CD14-positive monocyte (primary cell): Measurements from ENCODE around the gene ZDHHC5. TPM values are rescaled to one million over a fixed set of nuclear protein-coding genes. Genes with fewer than 3 reads are reported as not detected.

Source experiments
- DNase-seq, 3 donors: peaks; one replicate each; pipeline ENCODE4 v3.0.0-alpha.2; 2011 to 2022
- H2AFZ ChIP-seq: 2 replicates; pipeline ENCODE4 v1.6.0; 2012; ENCODE audit warnings: mild to moderate bottlenecking, low read depth, low read length, inconsistent platforms; ENCODE audit not compliant: insufficient read depth, poor library complexity, severe bottlenecking
- H3K27ac ChIP-seq, 2 donors: 1 replicate in 1 of 2; 2 replicates in 1 of 2; pipeline ENCODE4 v1.5.1; 2012 to 2013; ENCODE audit warnings: low read length in 2 of 2, control low read depth in 1 of 2, inconsistent platforms in 1 of 2, low read depth in 1 of 2, mild to moderate bottlenecking in 1 of 2
- H3K27me3 ChIP-seq, 2 donors: one replicate each; pipeline versions ENCODE4 v1.6.0 to v1.6.1; 2011 to 2013; ENCODE audit warnings: low read length in 2 of 2; ENCODE audit not compliant: control insufficient read depth in 2 of 2, insufficient read depth in 2 of 2
- H3K36me3 ChIP-seq, 2 donors: replicated peaks in 1 of 2; 1 replicate in 1 of 2; 2 replicates in 1 of 2; pipeline versions ENCODE4 v1.5.1 to v1.6.1; 2012 to 2013; ENCODE audit warnings: low read length in 2 of 2, control low read depth in 1 of 2, inconsistent platforms in 1 of 2, mild to moderate bottlenecking in 1 of 2; ENCODE audit not compliant: insufficient read depth in 2 of 2, control insufficient read depth in 1 of 2
- H3K4me1 ChIP-seq, 2 donors: 1 replicate in 1 of 2; 2 replicates in 1 of 2; pipeline versions ENCODE4 v1.5.1 to v1.6.1; 2012 to 2013; ENCODE audit warnings: low read length in 2 of 2, control low read depth in 1 of 2, inconsistent platforms in 1 of 2, mild to moderate bottlenecking in 1 of 2, moderate library complexity in 1 of 2; ENCODE audit not compliant: insufficient read depth in 2 of 2, control insufficient read depth in 1 of 2
- H3K4me2 ChIP-seq: replicated peaks from 2 replicates; pipeline ENCODE3; 2012; ENCODE audit warnings: low read length, moderate library complexity, mild to moderate bottlenecking; ENCODE audit not compliant: poor library complexity, severe bottlenecking; ENCODE audit errors: extremely low read depth
- H3K4me3 ChIP-seq, 3 experiments: fragments of 200-600 bp in 1 of 3; sonication (generic) in 1 of 3; replicated peaks in 1 of 3; 1 replicate in 2 of 3; 2 replicates in 1 of 3; pipeline ENCODE4 v1.5.1; 2011 to 2013; ENCODE audit warnings: low read length in 3 of 3, mild to moderate bottlenecking in 3 of 3, control low read depth in 2 of 3, low read depth in 2 of 3, inconsistent platforms in 1 of 3, moderate library complexity in 1 of 3
- H3K79me2 ChIP-seq: 2 replicates; pipeline ENCODE4 v1.6.0; 2012; ENCODE audit warnings: mild to moderate bottlenecking, control low read depth, inconsistent platforms, low read length, moderate library complexity; ENCODE audit not compliant: insufficient read depth
- H3K9ac ChIP-seq: 2 replicates; pipeline ENCODE4 v1.6.0; 2017; ENCODE audit warnings: low read length, mild to moderate bottlenecking; ENCODE audit not compliant: insufficient read depth, poor library complexity, severe bottlenecking
- H3K9me3 ChIP-seq, 2 donors: replicated peaks in 1 of 2; 1 replicate in 1 of 2; 2 replicates in 1 of 2; pipeline versions ENCODE4 v1.5.1 to v1.6.1; 2012 to 2013; ENCODE audit warnings: low read length in 2 of 2, control low read depth in 1 of 2; ENCODE audit not compliant: control insufficient read depth in 1 of 2, insufficient read depth in 1 of 2
- H4K20me1 ChIP-seq: 2 replicates; pipeline ENCODE4 v1.6.0; 2012; ENCODE audit warnings: mild to moderate bottlenecking, low read length, control low read depth, moderate library complexity; ENCODE audit not compliant: insufficient read depth
- H3K27ac Mint-ChIP-seq, 7 donors: one replicate each; pipeline ENCODE4 v1.8.0; 2020; ENCODE audit warnings: mild to moderate bottlenecking in 7 of 7, mixed read lengths in 7 of 7, moderate library complexity in 6 of 7, inconsistent platforms in 2 of 7
- H3K27me3 Mint-ChIP-seq, 3 donors: one replicate each; pipeline ENCODE4 v1.8.0; 2021 to 2022; ENCODE audit warnings: low read depth in 3 of 3, mild to moderate bottlenecking in 3 of 3, mixed read lengths in 3 of 3, moderate library complexity in 3 of 3, inconsistent platforms in 1 of 3
- H3K36me3 Mint-ChIP-seq, 2 donors: one replicate each; pipeline ENCODE4 v1.8.0; 2020; ENCODE audit warnings: mixed read lengths in 2 of 2, inconsistent platforms in 1 of 2, mild to moderate bottlenecking in 1 of 2
- H3K4me1 Mint-ChIP-seq: one replicate; pipeline ENCODE4 v1.8.0; 2020; ENCODE audit warnings: mild to moderate bottlenecking, mixed read lengths
- H3K4me3 Mint-ChIP-seq, 2 donors: one replicate each; pipeline ENCODE4 v1.8.0; 2020; ENCODE audit warnings: mild to moderate bottlenecking in 2 of 2, mixed read lengths in 2 of 2, moderate library complexity in 1 of 2
- H3K9me3 Mint-ChIP-seq, 7 donors: one replicate each; pipeline ENCODE4 v1.8.0; 2020 to 2022; ENCODE audit warnings: mixed read lengths in 7 of 7, mild to moderate bottlenecking in 6 of 7, moderate library complexity in 6 of 7, inconsistent platforms in 2 of 7
- WGBS: methylation state at CpG from one replicate; pipeline ENCODE4 v1.1.5; 2013; ENCODE audit warnings: missing lambda C conversion rate; ENCODE audit not compliant: insufficient coverage; 5-methylcytosine and 5-hydroxymethylcytosine counted together
- intact Hi-C, 2 donors: fragments of 100-400 bp; cut with micrococcal nuclease; formaldehyde crosslinking; loops; one replicate each; pipeline versions ENCODE4 v1.15.0 to v1.15.1; 2023
- polyA plus RNA-seq, 3 donors: library from polyadenylated mRNA; depleted of rRNA in 1 of 3; unstranded in 2 of 3; stranded (reverse) in 1 of 3; fragments of 300-500 nt in 2 of 3; fragments of >200 nt in 1 of 3; fragmentation: Illumina TruSeq in 2 of 3; gene quantifications; 1 replicate in 2 of 3; 2 replicates in 1 of 3; pipeline ENCODE4 v1.2.3, GENCODE V29; 2012 to 2021
- TF ChIP-seq, protein P1 (sequence below): fragments of 200-600 bp; IDR thresholded peaks from one replicate; pipeline ENCODE4 v1.8.0; 2022; ENCODE audit warnings: antibody characterized with exemption, mild to moderate bottlenecking

The ZDHHC5 gene
- polyA plus RNA-seq, 3 donors: 28.6 to 37.9 (median 31.8) TPM

DNA sequence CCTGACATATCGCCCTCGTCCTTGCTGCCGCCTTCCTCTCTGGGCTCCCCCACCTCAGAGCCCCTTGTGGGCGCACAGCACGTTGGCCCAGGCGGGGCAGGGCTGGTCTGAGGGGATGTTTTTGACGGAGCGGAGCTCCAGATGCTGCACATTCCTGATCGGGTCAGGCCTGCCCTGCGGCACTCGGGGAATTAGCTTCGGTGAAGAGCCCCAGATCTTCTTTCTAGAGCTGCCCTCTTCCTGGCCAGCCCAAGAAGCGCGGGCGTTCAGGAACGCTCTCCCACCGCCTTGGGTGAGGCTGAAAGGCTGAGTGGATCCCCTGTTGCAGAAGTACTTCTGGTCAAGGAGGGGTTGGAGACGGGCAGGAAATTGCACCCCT is 30.3 kb upstream of the ZDHHC5 start:
- no peaks in the 10 kb centered on the region for H3K9me3 ChIP-seq
- intact Hi-C loops: no loop called here
- 16% methylated on average over 12 of the region's 18 CpGs for WGBS
- no peaks in the 10 kb centered on the region for H3K36me3 ChIP-seq
- no peak overlapping the region for H3K27ac ChIP-seq
- peaks cover 22 to 26% of the 10 kb centered on the region in 2 donors for H3K4me1 ChIP-seq
- no peaks in the 10 kb centered on the region for H3K79me2 ChIP-seq
- peaks cover 30 to 37% (median 36%) of the 10 kb centered on the region in 3 donors for H3K27me3 Mint-ChIP-seq
- TF ChIP-seq, protein P1, sequence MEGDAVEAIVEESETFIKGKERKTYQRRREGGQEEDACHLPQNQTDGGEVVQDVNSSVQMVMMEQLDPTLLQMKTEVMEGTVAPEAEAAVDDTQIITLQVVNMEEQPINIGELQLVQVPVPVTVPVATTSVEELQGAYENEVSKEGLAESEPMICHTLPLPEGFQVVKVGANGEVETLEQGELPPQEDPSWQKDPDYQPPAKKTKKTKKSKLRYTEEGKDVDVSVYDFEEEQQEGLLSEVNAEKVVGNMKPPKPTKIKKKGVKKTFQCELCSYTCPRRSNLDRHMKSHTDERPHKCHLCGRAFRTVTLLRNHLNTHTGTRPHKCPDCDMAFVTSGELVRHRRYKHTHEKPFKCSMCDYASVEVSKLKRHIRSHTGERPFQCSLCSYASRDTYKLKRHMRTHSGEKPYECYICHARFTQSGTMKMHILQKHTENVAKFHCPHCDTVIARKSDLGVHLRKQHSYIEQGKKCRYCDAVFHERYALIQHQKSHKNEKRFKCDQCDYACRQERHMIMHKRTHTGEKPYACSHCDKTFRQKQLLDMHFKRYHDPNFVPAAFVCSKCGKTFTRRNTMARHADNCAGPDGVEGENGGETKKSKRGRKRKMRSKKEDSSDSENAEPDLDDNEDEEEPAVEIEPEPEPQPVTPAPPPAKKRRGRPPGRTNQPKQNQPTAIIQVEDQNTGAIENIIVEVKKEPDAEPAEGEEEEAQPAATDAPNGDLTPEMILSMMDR: no peak
- H3K9ac ChIP-seq: peak overlapping the region; percentile 61
- H3K4me1 Mint-ChIP-seq: peaks cover 29% of the 10 kb centered on the region
- peaks cover 0 to 5% (median 0%) of the 10 kb centered on the region in 7 donors for H3K9me3 Mint-ChIP-seq
- H2AFZ ChIP-seq: peak overlapping the region; percentile 88
- H3K4me2 ChIP-seq: peak overlapping the region; percentile 96
- H3K4me3 ChIP-seq: peak overlapping the region in 1 of 3 experiments; percentile 82
- H4K20me1 ChIP-seq: no peaks in the 10 kb centered on the region
- peak overlapping the region; percentile 90 to 94 for H3K4me3 Mint-ChIP-seq
- H3K27me3 ChIP-seq: peaks cover 0 to 25% of the 10 kb centered on the region in 2 donors
- DNase-seq: no peak
- peak overlapping the region in 2 of 7 donors; percentile 18 to 37 for H3K27ac Mint-ChIP-seq
- H3K36me3 Mint-ChIP-seq: no peaks in the 10 kb centered on the region

- TF ChIP-seq, protein P1: no peak
- peaks cover 0 to 25% of the 10 kb centered on the region in 2 donors for H3K27me3 ChIP-seq
- no peaks in the 10 kb centered on the region for H3K36me3 ChIP-seq
- H3K9me3 ChIP-seq: no peaks in the 10 kb centered on the region
- H3K36me3 Mint-ChIP-seq: no peaks in the 10 kb centered on the region
- peak overlapping the region in 1 of 2 donors; percentile 36 for H3K27ac ChIP-seq
- H3K4me3 ChIP-seq: peak overlapping the region; percentile 39 to 82 (median 72)
- DNase-seq: no peak
- WGBS: 3% methylated on average over 29 of the region's 47 CpGs
- H3K27ac Mint-ChIP-seq: peak overlapping the region in 1 of 7 donors; percentile 37
- intact Hi-C loops: no loop called here
- peak overlapping the region; percentile 90 to 94 for H3K4me3 Mint-ChIP-seq
- no peaks in the 10 kb centered on the region for H3K79me2 ChIP-seq
- H3K27me3 Mint-ChIP-seq: peaks cover 30 to 37% (median 36%) of the 10 kb centered on the region in 3 donors
- H3K4me2 ChIP-seq: peak overlapping the region; percentile 96
- peak overlapping the region; percentile 88 for H2AFZ ChIP-seq
- peak overlapping the region; percentile 61 for H3K9ac ChIP-seq
- H3K4me1 ChIP-seq: peaks cover 22 to 26% of the 10 kb centered on the region in 2 donors
- no peaks in the 10 kb centered on the region for H4K20me1 ChIP-seq
- H3K4me1 Mint-ChIP-seq: peaks cover 29% of the 10 kb centered on the region
- H3K9me3 Mint-ChIP-seq: peaks cover 0 to 5% (median 0%) of the 10 kb centered on the region in 7 donors
These were observed 29.7 kb upstream of the ZDHHC5 start for GRCh38 chr11:57638005-57638781.
